Fibroblast of the aortic adventitia (primary cell): ENCODE measurements around the gene FGF2. TPM values are rescaled to one million over a fixed set of nuclear protein-coding genes. Genes with fewer than 3 reads are reported as not detected.

Experiments
- DNase-seq: peaks from one replicate; pipeline ENCODE4 v3.0.0-alpha.2; 2010; ENCODE audit warnings: low read depth
- H3K4me3 ChIP-seq: 2 replicates; pipeline ENCODE4 v1.5.1; 2011; ENCODE audit warnings: low read depth, mild to moderate bottlenecking, control low read depth, low read length, moderate library complexity
- CTCF ChIP-seq: IDR thresholded peaks from 2 replicates; pipeline ENCODE4 v1.5.1; 2011; ENCODE audit warnings: mild to moderate bottlenecking, low read length, control low read depth, inconsistent platforms; ENCODE audit not compliant: insufficient read depth
- total RNA-seq: library from RNA; depleted of rRNA; stranded (reverse); fragments of >200 nt; gene quantifications from 2 replicates; pipeline ENCODE4 v1.2.3, GENCODE V29; 2012; ENCODE audit warnings: low replicate concordance

Gene FGF2
- total RNA-seq, 1 donor: 79.5 TPM

- no peak for DNase-seq
- no peak for TF ChIP-seq CTCF
Observed at GRCh38 chr4:122875949-122876348, 49.3 kb downstream of the FGF2 start.

GRCh38 chr4:122876456-122876855, 49.8 kb downstream of the FGF2 start:
- H3K4me3 ChIP-seq: no peak overlapping the region
- DNase-seq: peak; percentile 44
- TF ChIP-seq CTCF: no peak

More at GRCh38 chr4:122875949-122876348, 49.3 kb downstream of the FGF2 start:
- no peak overlapping the region for H3K4me3 ChIP-seq

GRCh38 chr4:122879001-122879400, 52.4 kb downstream of the FGF2 start:
- DNase-seq: no peak
- H3K4me3 ChIP-seq: no peak overlapping the region
- no peak for TF ChIP-seq CTCF

- no peak for TF ChIP-seq CTCF
- H3K4me3 ChIP-seq: no peak overlapping the region
- DNase-seq: no peak
Observed at GRCh38 chr4:122882857-122883735, 56.5 kb downstream of the FGF2 start.

GRCh38 chr4:122884499-122884898, 57.9 kb downstream of the FGF2 start:
- no peak overlapping the region for H3K4me3 ChIP-seq
- DNase-seq: no peak
- no peak for TF ChIP-seq CTCF

- no peak for DNase-seq
- H3K4me3 ChIP-seq: no peak overlapping the region
- TF ChIP-seq CTCF: no peak
Observed at GRCh38 chr4:122889726-122890125, 63.1 kb downstream of the FGF2 start.
